ENCODE measurements around the gene CHD5.

CHD5 gene

GRCh38 chr1:6134206-6134605 is 45.9 kb downstream of the CHD5 start:
- DNase-seq, result no peak

GRCh38 chr1:6133146-6133895 is 46.8 kb downstream of the CHD5 start:
- DNase-seq, result no peak

- DNase-seq, result no peak
Observed at GRCh38 chr1:6131561-6131960, 48.6 kb downstream of the CHD5 start.

- DNase-seq, result no peak
Observed at GRCh38 chr1:6130596-6130995, 49.5 kb downstream of the CHD5 start.

GRCh38 chr1:6130036-6130435 is 50.1 kb downstream of the CHD5 start:
- DNase-seq, result no peak

GRCh38 chr1:6129313-6129712 is 50.8 kb downstream of the CHD5 start:
- DNase-seq, result no peak

- DNase-seq, result no peak
Observed at GRCh38 chr1:6128276-6129081, 51.6 kb downstream of the CHD5 start.

- peak in 18 of 56 donors; percentile 8 to 74 (median 34) for DNase-seq
Observed at GRCh38 chr1:6127587-6128163, 52.4 kb downstream of the CHD5 start.

- no peak for DNase-seq
Observed at GRCh38 chr1:6126521-6127067, 53.5 kb downstream of the CHD5 start.

- no peak for DNase-seq
Observed at GRCh38 chr1:6126028-6126427, 54.1 kb downstream of the CHD5 start.

- no peak for DNase-seq
Observed at GRCh38 chr1:6125366-6125765, 54.8 kb downstream of the CHD5 start.

- no peak for DNase-seq
Observed at GRCh38 chr1:6124746-6125365, 55.3 kb downstream of the CHD5 start.

GRCh38 chr1:6124341-6124740 is 55.8 kb downstream of the CHD5 start:
- DNase-seq, result no peak

GRCh38 chr1:6123816-6124215 is 56.3 kb downstream of the CHD5 start:
- no peak for DNase-seq

- no peak for DNase-seq
Observed at GRCh38 chr1:6123083-6123482, 57.0 kb downstream of the CHD5 start.

- DNase-seq, result no peak
Observed at GRCh38 chr1:6121651-6122370, 58.3 kb downstream of the CHD5 start.

- no peak for DNase-seq
Observed at GRCh38 chr1:6121021-6121421, 59.1 kb downstream of the CHD5 start.

GRCh38 chr1:6118415-6118814 is 61.7 kb downstream of the CHD5 start:
- no peak for DNase-seq

- DNase-seq, result no peak
Observed at GRCh38 chr1:6117624-6118023, 62.5 kb downstream of the CHD5 start.

- no peak for DNase-seq
Observed at GRCh38 chr1:6117064-6117463, 63.1 kb downstream of the CHD5 start.

- DNase-seq, result no peak
Observed at GRCh38 chr1:6116137-6116536, 64.0 kb downstream of the CHD5 start.

All from amygdala (tissue), 56 donors.